H9 (cell line): ENCODE results near the gene ARAP2. TPM values are rescaled to one million over a fixed set of nuclear protein-coding genes. Genes with fewer than 3 reads are reported as not detected.

Source experiments
- DNase-seq: peaks from one replicate; pipeline ENCODE4 v3.0.0-alpha.2; 2017
- H2AFZ ChIP-seq: one replicate; pipeline ENCODE4 v1.6.1; 2013; ENCODE audit warnings: mild to moderate bottlenecking, low read length, control low read depth, moderate library complexity
- H2AK5ac ChIP-seq: 2 replicates; pipeline ENCODE4 v1.6.1; 2013; ENCODE audit warnings: low read length, control low read depth, mixed read lengths; ENCODE audit not compliant: insufficient read length
- H2BK120ac ChIP-seq: one replicate; pipeline ENCODE4 v1.6.1; 2013; ENCODE audit warnings: low read depth, mild to moderate bottlenecking, low read length, control low read depth, inconsistent platforms; ENCODE audit not compliant: poor library complexity, severe bottlenecking
- H2BK12ac ChIP-seq: 2 replicates; pipeline ENCODE4 v1.6.1; 2013; ENCODE audit warnings: low read length, control low read depth, mixed read lengths, low read depth; ENCODE audit not compliant: insufficient read length
- H2BK15ac ChIP-seq: 2 replicates; pipeline ENCODE4 v1.6.1; 2013; ENCODE audit warnings: low read depth, low read length, control low read depth
- H2BK20ac ChIP-seq: one replicate; pipeline ENCODE4 v1.6.1; 2013; ENCODE audit warnings: low read depth, mild to moderate bottlenecking, low read length, control low read depth, inconsistent platforms; ENCODE audit not compliant: poor library complexity, severe bottlenecking
- H2BK5ac ChIP-seq: 2 replicates; pipeline ENCODE4 v1.6.1; 2013; ENCODE audit warnings: low read length, control low read depth, mixed read lengths; ENCODE audit not compliant: insufficient read length
- H3K14ac ChIP-seq: 2 replicates; pipeline ENCODE4 v1.6.1; 2013; ENCODE audit warnings: low read length, control low read depth; ENCODE audit not compliant: insufficient read depth
- H3K18ac ChIP-seq: 2 replicates; pipeline ENCODE4 v1.6.1; 2013; ENCODE audit warnings: low read depth, mild to moderate bottlenecking, mixed read lengths, low read length, control low read depth; ENCODE audit not compliant: insufficient read length
- H3K23ac ChIP-seq: 2 replicates; pipeline ENCODE4 v1.6.1; 2013; ENCODE audit warnings: low read length, control low read depth, mixed read lengths, low read depth; ENCODE audit not compliant: insufficient read length
- H3K23me2 ChIP-seq: 2 replicates; pipeline ENCODE4 v1.6.1; 2013; ENCODE audit warnings: low read depth, mild to moderate bottlenecking, mixed read lengths, low read length, control low read depth; ENCODE audit not compliant: insufficient read length, poor library complexity, severe bottlenecking
- H3K27ac ChIP-seq: 2 replicates; pipeline ENCODE4 v1.5.1; 2013; ENCODE audit warnings: low read length, control low read depth, mixed read lengths, low read depth; ENCODE audit not compliant: insufficient read length
- H3K27me3 ChIP-seq: 2 replicates; pipeline ENCODE4 v1.6.1; 2013; ENCODE audit warnings: low read length, control low read depth, inconsistent platforms; ENCODE audit not compliant: insufficient read depth
- H3K4ac ChIP-seq: 2 replicates; pipeline ENCODE4 v1.6.1; 2013; ENCODE audit warnings: low read depth, mild to moderate bottlenecking, control low read depth, inconsistent platforms, low read length, moderate library complexity
- H3K4me1 ChIP-seq: 2 replicates; pipeline ENCODE4 v1.6.1; 2013; ENCODE audit warnings: low read length, control low read depth, inconsistent platforms; ENCODE audit not compliant: insufficient read depth
- H3K4me2 ChIP-seq: 2 replicates; pipeline ENCODE4 v1.6.1; 2013; ENCODE audit warnings: low read length, control low read depth, mixed read lengths; ENCODE audit not compliant: insufficient read length, insufficient read depth
- H3K56ac ChIP-seq: 2 replicates; pipeline ENCODE4 v1.6.1; 2013; ENCODE audit warnings: low read depth, mild to moderate bottlenecking, mixed read lengths, low read length, control low read depth; ENCODE audit not compliant: insufficient read length
- H3K79me1 ChIP-seq: 2 replicates; pipeline ENCODE4 v1.6.1; 2013; ENCODE audit warnings: low read depth, mild to moderate bottlenecking, moderate library complexity, low read length, control low read depth, inconsistent platforms; ENCODE audit not compliant: insufficient read depth, poor library complexity, severe bottlenecking
- H3K79me2 ChIP-seq: 2 replicates; pipeline ENCODE4 v1.6.1; 2013; ENCODE audit warnings: low read length, control low read depth, inconsistent platforms; ENCODE audit not compliant: insufficient read depth
- H3K9ac ChIP-seq: 2 replicates; pipeline ENCODE4 v1.6.1; 2013; ENCODE audit warnings: low read length, control low read depth, mixed read lengths; ENCODE audit not compliant: insufficient read length; ENCODE audit errors: extremely low read depth
- H3K9me3 ChIP-seq: one replicate; pipeline ENCODE4 v1.6.1; 2013; ENCODE audit warnings: low read depth, low read length, inconsistent platforms; ENCODE audit not compliant: control insufficient read depth
- H3T11ph ChIP-seq: one replicate; pipeline ENCODE4 v1.6.1; 2013; ENCODE audit warnings: mild to moderate bottlenecking, low read length, control low read depth, inconsistent platforms
- H4K20me1 ChIP-seq: one replicate; pipeline ENCODE4 v1.6.1; 2013; ENCODE audit not compliant: control insufficient read depth, insufficient read length, insufficient read depth
- H4K5ac ChIP-seq: 2 replicates; pipeline ENCODE4 v1.6.1; 2013; ENCODE audit warnings: low read depth, mild to moderate bottlenecking, mixed read lengths, low read length, control low read depth; ENCODE audit not compliant: insufficient read length
- H4K8ac ChIP-seq: replicated peaks from 2 replicates; pipeline ENCODE4 v1.6.1; 2013; ENCODE audit warnings: low read length, control low read depth, mixed read lengths, low read depth; ENCODE audit not compliant: insufficient read length
- H4K91ac ChIP-seq: 2 replicates; pipeline ENCODE4 v1.6.1; 2013; ENCODE audit warnings: low read depth, mild to moderate bottlenecking, moderate library complexity, mixed read lengths, low read length, control low read depth; ENCODE audit not compliant: insufficient read length
- H3K27ac Mint-ChIP-seq, 3 experiments: 2 replicates in 2 of 3; 3 replicates in 1 of 3; pipeline ENCODE4 v1.8.0; 2020 to 2021; ENCODE audit warnings: mixed read lengths in 3 of 3, mild to moderate bottlenecking in 1 of 3, moderate library complexity in 1 of 3
- H3K27me3 Mint-ChIP-seq: 2 replicates; pipeline ENCODE4 v1.8.0; 2021; ENCODE audit warnings: low read depth, mild to moderate bottlenecking, moderate library complexity, mixed read lengths
- H3K36me3 Mint-ChIP-seq, 3 experiments: 2 replicates in 2 of 3; 3 replicates in 1 of 3; pipeline ENCODE4 v1.8.0; 2020 to 2021; ENCODE audit warnings: low read depth in 3 of 3, mixed read lengths in 3 of 3; ENCODE audit not compliant: insufficient read depth in 1 of 3
- H3K4me1 Mint-ChIP-seq, 2 experiments: 2 replicates each; pipeline ENCODE4 v1.8.0; 2020; ENCODE audit warnings: mixed read lengths in 2 of 2
- H3K4me3 Mint-ChIP-seq, 2 experiments: 2 replicates in 1 of 2; 3 replicates in 1 of 2; pipeline ENCODE4 v1.8.0; 2020 to 2021; ENCODE audit warnings: mild to moderate bottlenecking in 2 of 2, mixed read lengths in 2 of 2, moderate library complexity in 1 of 2
- H3K9me3 Mint-ChIP-seq, 2 experiments: 2 replicates in 1 of 2; 3 replicates in 1 of 2; pipeline ENCODE4 v1.8.0; 2020; ENCODE audit warnings: mild to moderate bottlenecking in 2 of 2, mixed read lengths in 2 of 2, moderate library complexity in 1 of 2
- WGBS: extraction: QIAGEN DNeasy Blood & Tissue Kit; methylation state at CpG from one replicate; pipeline ENCODE4 v1.1.7; 2013; ENCODE audit warnings: missing lambda C conversion rate, low lambda C conversion rate, mixed read lengths; ENCODE audit not compliant: insufficient read length; ENCODE audit errors: extremely low coverage; 5-methylcytosine and 5-hydroxymethylcytosine counted together
- total RNA-seq: library from RNA; stranded (reverse); gene quantifications from 2 replicates; pipeline ENCODE4 v1.2.1, GENCODE V29; 2021
- TF ChIP-seq, protein P1 (sequence below): fragments of 200-600 bp; sonication (generic); conservative IDR thresholded peaks from 3 replicates; pipeline ENCODE4 v1.8.0; 2021; ENCODE audit warnings: antibody characterized with exemption, mild to moderate bottlenecking

Gene ARAP2
- total RNA-seq, 1 experiment from 2014 or later: 6.3 TPM

DNA sequence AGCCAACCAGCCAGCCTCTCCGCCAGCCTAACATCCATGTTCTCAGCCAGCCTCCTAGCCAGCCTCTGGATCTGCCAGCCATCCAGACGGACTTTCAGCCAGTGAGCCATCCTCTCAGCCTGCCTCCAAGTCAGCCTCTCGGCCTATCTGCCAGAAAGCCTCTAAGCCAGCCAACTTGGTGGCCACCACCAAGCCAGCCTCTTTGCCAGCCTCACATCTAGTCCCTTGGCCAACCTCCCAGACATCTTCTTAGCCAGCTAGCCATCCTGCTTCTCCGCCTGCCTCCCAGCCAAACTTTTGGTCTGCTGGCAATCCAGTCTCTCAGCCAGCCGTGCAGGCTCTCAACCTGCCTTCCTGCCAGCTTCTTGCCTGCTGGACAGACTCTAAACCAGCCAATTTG is 16.4 kb upstream of the ARAP2 start:
- no peak overlapping the region for H3K27ac ChIP-seq
- H3K4me3 Mint-ChIP-seq: no peak overlapping the region
- H3K79me2 ChIP-seq: no peaks in the 10 kb centered on the region

More for the DNA sequence above, 16.4 kb upstream of the ARAP2 start:
- Histone ChIP-seq H2BK15ac (no peak overlapping the region), H2BK20ac (no peak overlapping the region), H3T11ph (no peak overlapping the region), H4K8ac (no peak overlapping the region), H4K20me1 (no peaks in the 10 kb centered on the region), H3K14ac (no peak overlapping the region), H3K4me2 (no peak overlapping the region), H3K9me3 (no peaks in the 10 kb centered on the region), H3K27me3 (no peaks in the 10 kb centered on the region), H3K4ac (no peak overlapping the region), H2BK5ac (no peak overlapping the region), H2BK120ac (no peak overlapping the region), H2AFZ (no peak overlapping the region), H4K5ac (no peak overlapping the region), H3K4me1 (0 out of 2 replicates have a peak, but pooled peaks cover 3% of the 10 kb centered on the region), H2AK5ac (no peak overlapping the region), H3K79me1 (no peaks in the 10 kb centered on the region), H3K23me2 (no peaks in the 10 kb centered on the region), H3K9ac (no peak overlapping the region), H3K56ac (no peak overlapping the region), H3K18ac (no peak overlapping the region), H2BK12ac (no peak overlapping the region), H4K91ac (no peak overlapping the region), H3K23ac (no peak overlapping the region)
- Mint-ChIP-seq H3K27ac (no peak overlapping the region), H3K36me3 (no peaks in the 10 kb centered on the region), H3K4me1 (peaks cover 23% of the 10 kb centered on the region in 2 experiments), H3K9me3 (no peaks in the 10 kb centered on the region), H3K27me3 (no peaks in the 10 kb centered on the region)
- WGBS: no CpG with 5 or more reads among the region's 5 CpGs
- DNase-seq: no peak
- TF ChIP-seq, protein P1, sequence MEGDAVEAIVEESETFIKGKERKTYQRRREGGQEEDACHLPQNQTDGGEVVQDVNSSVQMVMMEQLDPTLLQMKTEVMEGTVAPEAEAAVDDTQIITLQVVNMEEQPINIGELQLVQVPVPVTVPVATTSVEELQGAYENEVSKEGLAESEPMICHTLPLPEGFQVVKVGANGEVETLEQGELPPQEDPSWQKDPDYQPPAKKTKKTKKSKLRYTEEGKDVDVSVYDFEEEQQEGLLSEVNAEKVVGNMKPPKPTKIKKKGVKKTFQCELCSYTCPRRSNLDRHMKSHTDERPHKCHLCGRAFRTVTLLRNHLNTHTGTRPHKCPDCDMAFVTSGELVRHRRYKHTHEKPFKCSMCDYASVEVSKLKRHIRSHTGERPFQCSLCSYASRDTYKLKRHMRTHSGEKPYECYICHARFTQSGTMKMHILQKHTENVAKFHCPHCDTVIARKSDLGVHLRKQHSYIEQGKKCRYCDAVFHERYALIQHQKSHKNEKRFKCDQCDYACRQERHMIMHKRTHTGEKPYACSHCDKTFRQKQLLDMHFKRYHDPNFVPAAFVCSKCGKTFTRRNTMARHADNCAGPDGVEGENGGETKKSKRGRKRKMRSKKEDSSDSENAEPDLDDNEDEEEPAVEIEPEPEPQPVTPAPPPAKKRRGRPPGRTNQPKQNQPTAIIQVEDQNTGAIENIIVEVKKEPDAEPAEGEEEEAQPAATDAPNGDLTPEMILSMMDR: no peak
